Smooth muscle cell (in vitro differentiated cells): ENCODE results near the gene MOCS3. TPM values are rescaled to one million over a fixed set of nuclear protein-coding genes. Genes with fewer than 3 reads are reported as not detected.

Source experiments
- DNase-seq: peaks from one replicate; lab custom pipeline; 2025; ENCODE audit not compliant: unreplicated experiment; lab: John Stamatoyannopoulos, UW
- H2AFZ ChIP-seq: fragments of 200-600 bp; sonication (generic); 2 replicates; pipeline ENCODE4 v1.6.0; 2016; ENCODE audit warnings: antibody characterized with exemption, low read depth, mild to moderate bottlenecking
- H3F3A ChIP-seq: fragments of 200-600 bp; sonication (generic); 2 replicates; pipeline ENCODE4 v1.6.0; 2017; ENCODE audit warnings: antibody characterized with exemption, low read depth
- H3K27ac ChIP-seq: fragments of 200-600 bp; sonication (generic); 2 replicates; pipeline ENCODE4 v1.5.1; 2016; ENCODE audit warnings: low read depth, mild to moderate bottlenecking
- H3K27me3 ChIP-seq: fragments of 200-600 bp; sonication (generic); 2 replicates; pipeline ENCODE4 v1.6.1; 2016; ENCODE audit warnings: low read depth, mild to moderate bottlenecking
- H3K36me3 ChIP-seq: fragments of 200-600 bp; sonication (generic); 2 replicates; pipeline ENCODE4 v1.5.1; 2016; ENCODE audit warnings: low read depth
- H3K4me1 ChIP-seq: fragments of 200-600 bp; sonication (generic); 2 replicates; pipeline ENCODE4 v1.5.1; 2016; ENCODE audit warnings: low read depth
- H3K4me2 ChIP-seq: fragments of 200-600 bp; sonication (generic); 2 replicates; pipeline ENCODE4 v1.6.0; 2016; ENCODE audit warnings: mild to moderate bottlenecking
- H3K4me3 ChIP-seq: fragments of 200-600 bp; sonication (generic); 2 replicates; pipeline ENCODE4 v1.5.1; 2016; ENCODE audit warnings: mild to moderate bottlenecking
- H3K79me2 ChIP-seq: fragments of 200-600 bp; sonication (generic); 2 replicates; pipeline ENCODE4 v1.6.0; 2016; ENCODE audit warnings: low read depth, mild to moderate bottlenecking
- H3K9ac ChIP-seq: fragments of 200-600 bp; sonication (generic); 2 replicates; pipeline ENCODE4 v1.6.0; 2016; ENCODE audit warnings: low read depth
- H3K9me3 ChIP-seq: fragments of 200-600 bp; sonication (generic); replicated peaks from 2 replicates; pipeline ENCODE4 v1.5.1; 2016; ENCODE audit warnings: low read depth
- H4K20me1 ChIP-seq: fragments of 200-600 bp; sonication (generic); 2 replicates; pipeline ENCODE4 v1.6.0; 2016; ENCODE audit warnings: low read depth
- whole genome bisulfite sequencing: methylation state at CpG from one replicate; pipeline ENCODE4 v1.1.7; 2016; ENCODE audit warnings: low lambda C conversion rate; 5-methylcytosine and 5-hydroxymethylcytosine counted together
- polyA plus RNA-seq: library from polyadenylated mRNA; unstranded; fragments of >200 nt; fragmentation: Nextera tagmentation; extraction: Ambion mirVana; gene quantifications from 2 replicates; pipeline ENCODE4 v1.2.1, GENCODE V29; 2016
- total RNA-seq: library from RNA; depleted of rRNA; stranded (reverse); fragments of >200 nt; gene quantifications from 2 replicates; pipeline ENCODE4 v1.2.3, GENCODE V29; 2014
- TF ChIP-seq, protein P1 (sequence below): fragments of 200-600 bp; sonication (generic); IDR thresholded peaks from 2 replicates; pipeline ENCODE4 v1.5.1; 2017; ENCODE audit warnings: borderline replicate concordance, mild to moderate bottlenecking, antibody characterized with exemption; ENCODE audit not compliant: insufficient read depth, poor library complexity, severe bottlenecking

The MOCS3 gene
- total and polyA plus RNA-seq, 2 experiments from 2014 or later, result 3.2 to 3.7 TPM

DNA sequence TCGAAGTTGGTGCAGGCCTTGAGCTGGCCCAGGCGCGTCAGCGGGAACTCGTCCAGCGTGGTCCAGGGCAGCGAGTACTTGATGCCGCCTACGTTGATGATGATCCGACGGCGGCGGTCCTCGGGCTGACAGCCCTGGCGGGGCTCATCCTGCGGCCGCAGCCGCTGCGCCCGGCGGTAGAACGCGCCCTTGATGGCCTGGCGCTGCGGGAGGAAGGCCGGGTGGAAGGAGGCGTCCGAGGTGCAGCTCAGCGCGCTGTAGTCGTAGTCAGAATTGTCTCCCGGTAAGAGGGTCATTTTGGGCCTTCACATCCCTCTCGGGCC is 51.4 kb downstream of the MOCS3 start:
- WGBS, result 97% methylated on average over 33 of the region's 33 CpGs
- no peak for DNase-seq
- Histone ChIP-seq H3K4me2 (no peak overlapping the region), H3K4me3 (no peak overlapping the region), H3F3A (peaks cover 10% of the 10 kb centered on the region), H3K27ac (no peak overlapping the region), H3K27me3 (no peaks in the 10 kb centered on the region), H2AFZ (no peak overlapping the region), H3K4me1 (peaks cover 5% of the 10 kb centered on the region), H3K79me2 (no peaks in the 10 kb centered on the region), H4K20me1 (peaks cover 20% of the 10 kb centered on the region), H3K9me3 (no peaks in the 10 kb centered on the region), H3K36me3 (no peaks in the 10 kb centered on the region), H3K9ac (no peak overlapping the region)
- TF ChIP-seq, protein P1, sequence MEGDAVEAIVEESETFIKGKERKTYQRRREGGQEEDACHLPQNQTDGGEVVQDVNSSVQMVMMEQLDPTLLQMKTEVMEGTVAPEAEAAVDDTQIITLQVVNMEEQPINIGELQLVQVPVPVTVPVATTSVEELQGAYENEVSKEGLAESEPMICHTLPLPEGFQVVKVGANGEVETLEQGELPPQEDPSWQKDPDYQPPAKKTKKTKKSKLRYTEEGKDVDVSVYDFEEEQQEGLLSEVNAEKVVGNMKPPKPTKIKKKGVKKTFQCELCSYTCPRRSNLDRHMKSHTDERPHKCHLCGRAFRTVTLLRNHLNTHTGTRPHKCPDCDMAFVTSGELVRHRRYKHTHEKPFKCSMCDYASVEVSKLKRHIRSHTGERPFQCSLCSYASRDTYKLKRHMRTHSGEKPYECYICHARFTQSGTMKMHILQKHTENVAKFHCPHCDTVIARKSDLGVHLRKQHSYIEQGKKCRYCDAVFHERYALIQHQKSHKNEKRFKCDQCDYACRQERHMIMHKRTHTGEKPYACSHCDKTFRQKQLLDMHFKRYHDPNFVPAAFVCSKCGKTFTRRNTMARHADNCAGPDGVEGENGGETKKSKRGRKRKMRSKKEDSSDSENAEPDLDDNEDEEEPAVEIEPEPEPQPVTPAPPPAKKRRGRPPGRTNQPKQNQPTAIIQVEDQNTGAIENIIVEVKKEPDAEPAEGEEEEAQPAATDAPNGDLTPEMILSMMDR, result no peak

DNA sequence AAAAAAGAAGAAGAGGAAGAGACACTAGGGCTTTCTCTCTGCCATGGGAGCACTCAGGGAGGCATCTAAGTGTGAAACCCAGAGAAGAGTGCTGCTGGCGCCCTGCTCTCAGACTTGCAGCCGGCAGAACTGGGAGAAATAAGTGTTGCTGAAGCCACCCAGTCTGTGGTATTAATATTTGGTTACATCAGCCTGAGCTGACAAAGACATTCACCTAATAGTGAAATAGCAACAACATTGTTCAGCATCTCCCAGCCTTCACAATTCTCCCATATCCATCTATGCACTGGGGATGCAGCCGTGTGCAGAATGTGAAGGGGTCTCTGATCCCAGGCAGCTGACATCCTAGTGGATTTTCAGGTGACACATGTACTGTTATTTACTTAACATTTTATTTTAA is 52.3 kb downstream of the MOCS3 start:
- Histone ChIP-seq H3K4me2 (no peak overlapping the region), H3K27me3 (no peaks in the 10 kb centered on the region), H4K20me1 (peaks cover 20% of the 10 kb centered on the region), H3K27ac (no peak overlapping the region), H3K36me3 (no peaks in the 10 kb centered on the region), H3K9me3 (no peaks in the 10 kb centered on the region), H3K9ac (no peak overlapping the region), H3K79me2 (no peaks in the 10 kb centered on the region), H3K4me1 (peaks cover 6% of the 10 kb centered on the region), H2AFZ (no peak overlapping the region), H3K4me3 (no peak overlapping the region), H3F3A (peaks cover 10% of the 10 kb centered on the region)
- DNase-seq, result no peak
- WGBS, result 97% methylated on average over 3 of the region's 3 CpGs
- TF ChIP-seq, protein P1, result no peak

DNA sequence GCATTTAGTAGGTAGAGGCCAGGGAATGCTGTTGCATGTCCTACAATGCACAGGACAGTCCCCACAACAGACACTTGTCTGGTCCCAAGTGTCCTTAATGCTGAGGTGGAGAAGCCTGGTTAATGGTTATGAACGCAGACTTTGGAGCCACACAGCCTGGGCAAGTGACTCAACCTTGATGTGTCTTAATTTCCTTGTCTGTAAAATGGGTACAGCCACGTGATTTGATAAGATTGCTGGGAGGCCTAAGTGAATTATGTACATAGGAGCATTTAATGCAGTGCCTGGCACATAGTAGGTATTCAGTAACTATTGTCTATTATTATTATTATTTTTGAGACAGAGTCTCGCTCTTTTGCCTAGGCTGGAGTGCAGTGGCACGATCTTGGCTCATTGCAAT is 52.9 kb downstream of the MOCS3 start:
- H3K9me3 ChIP-seq, result no peaks in the 10 kb centered on the region
- 93% methylated on average over 4 of the region's 4 CpGs for WGBS
- H3K36me3 ChIP-seq, result no peaks in the 10 kb centered on the region
- no peaks in the 10 kb centered on the region for H3K79me2 ChIP-seq
- no peak overlapping the region for H2AFZ ChIP-seq
- H3K27ac ChIP-seq, result no peak overlapping the region
- H3K4me1 ChIP-seq, result peaks cover 6% of the 10 kb centered on the region
- no peak for DNase-seq
- H3K9ac ChIP-seq, result no peak overlapping the region
- H3F3A ChIP-seq, result peaks cover 10% of the 10 kb centered on the region
- H3K27me3 ChIP-seq, result no peaks in the 10 kb centered on the region
- TF ChIP-seq, protein P1, result no peak
- peaks cover 20% of the 10 kb centered on the region for H4K20me1 ChIP-seq
- no peak overlapping the region for H3K4me3 ChIP-seq
- H3K4me2 ChIP-seq, result no peak overlapping the region

DNA sequence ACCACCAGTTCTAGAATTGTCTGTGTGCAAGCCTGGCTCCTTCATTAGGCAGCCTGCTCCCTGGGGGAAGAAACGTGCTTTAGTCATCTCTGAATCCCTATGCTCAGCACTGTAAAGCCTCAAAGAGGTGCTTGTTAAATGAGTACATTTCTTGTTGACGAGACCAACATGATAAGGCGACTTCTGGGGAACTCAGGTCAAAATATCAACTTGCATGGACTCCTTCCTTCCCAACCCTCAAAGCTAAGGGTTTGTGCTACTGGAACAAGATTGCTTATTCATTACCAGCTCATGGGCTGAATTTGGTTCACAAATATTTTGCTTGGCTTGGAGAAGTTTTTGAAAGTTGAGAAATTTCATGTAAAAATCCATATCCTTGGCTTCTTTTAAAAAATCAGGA is 53.7 kb downstream of the MOCS3 start:
- Histone ChIP-seq H3K36me3 (no peaks in the 10 kb centered on the region), H3K79me2 (no peaks in the 10 kb centered on the region), H3K9ac (no peak overlapping the region), H3K4me3 (no peak overlapping the region), H2AFZ (no peak overlapping the region), H3K27ac (no peak overlapping the region), H3K27me3 (no peaks in the 10 kb centered on the region), H3K4me2 (no peak overlapping the region), H3K9me3 (no peaks in the 10 kb centered on the region), H4K20me1 (peaks cover 20% of the 10 kb centered on the region), H3K4me1 (peaks cover 6% of the 10 kb centered on the region), H3F3A (peaks cover 10% of the 10 kb centered on the region)
- 25% methylated on average over 3 of the region's 3 CpGs for WGBS
- TF ChIP-seq, protein P1, result no peak
- no peak for DNase-seq
